GM12878 (cell line): ENCODE results near the gene TRPM3. TPM values are rescaled to one million over a fixed set of nuclear protein-coding genes. Genes with fewer than 3 reads are reported as not detected.

Source experiments
- ATAC-seq: fragments of 200-7000 bp; cut with Tn5 transposase; 3 replicates; pipeline ENCODE4 v1.9.1; 2020; ENCODE audit warnings: mild to moderate bottlenecking, moderate library complexity
- BruUV-seq: library from RNA; stranded (reverse); fragments of 400-500 nt; replicated peaks from 2 replicates; lab custom pipeline; 2021; lab: Mats Ljungman, UMichigan
- CTCF ChIA-PET: fragments of 300-600 bp; sonication (Branson Sonifier 250); formaldehyde crosslinking; extraction: SDS; loops from one replicate; lab custom pipeline; 2021; ENCODE audit warnings: inconsistent platforms; lab: Yijun Ruan, JAX
- POLR2A ChIA-PET: fragments of 350-600 bp; formaldehyde crosslinking; extraction: SDS; loops from one replicate; lab custom pipeline; 2021; ENCODE audit warnings: inconsistent platforms; lab: Charles Lee
- RAD21 ChIA-PET: fragments of 300-600 bp; sonication (Branson Sonifier 250); formaldehyde crosslinking; loops from one replicate; lab custom pipeline; 2023; ENCODE audit warnings: antibody characterized with exemption; ENCODE audit not compliant: unreplicated experiment; lab: Charles Lee
- SMC1A ChIA-PET: fragments of 300-600 bp; sonication (Branson Sonifier 250); formaldehyde crosslinking; loops from one replicate; lab custom pipeline; 2023; ENCODE audit not compliant: unreplicated experiment, uncharacterized antibody; lab: Charles Lee
- DNase-seq: peaks from one replicate; pipeline ENCODE4 v3.0.0-alpha.2; 2011; ENCODE audit warnings: low read depth, low spot score
- FAIRE-seq: peaks from 3 replicates; lab custom pipeline; 2011; peaks lifted over from hg19 to GRCh38; lab: Jason Lieb, UNC
- H2AFZ ChIP-seq: 2 replicates; pipeline ENCODE4 v1.6.0; 2011; ENCODE audit warnings: low read depth, low read length, control low read depth; ENCODE audit not compliant: control insufficient read depth
- H3K27ac ChIP-seq: 2 replicates; pipeline ENCODE4 v1.5.1; 2011; ENCODE audit warnings: control low read depth; ENCODE audit not compliant: control insufficient read depth, insufficient read depth
- H3K27me3 ChIP-seq, 2 experiments: replicated peaks in 1 of 2; 2 replicates each; pipeline versions ENCODE4 v1.6.0 to v1.6.1; 2011; ENCODE audit warnings: low read length in 1 of 2; ENCODE audit not compliant: control insufficient read depth in 2 of 2, insufficient read depth in 2 of 2
- H3K36me3 ChIP-seq, 2 experiments: 2 replicates each; pipeline ENCODE4 v1.5.1; 2011; ENCODE audit warnings: low read length in 1 of 2; ENCODE audit not compliant: control insufficient read depth in 2 of 2, insufficient read depth in 2 of 2
- H3K4me1 ChIP-seq: 2 replicates; pipeline ENCODE4 v1.6.1; 2011; ENCODE audit warnings: mild to moderate bottlenecking, low read length, moderate library complexity, mixed read lengths; ENCODE audit not compliant: control insufficient read depth, insufficient read depth
- H3K4me2 ChIP-seq: 2 replicates; pipeline ENCODE4 v1.6.0; 2011; ENCODE audit warnings: control low read depth; ENCODE audit not compliant: control insufficient read depth, insufficient read depth
- H3K4me3 ChIP-seq: fragments of 200-600 bp; sonication (generic); 2 replicates; pipeline ENCODE4 v1.5.1; 2016
- H3K79me2 ChIP-seq: 2 replicates; pipeline ENCODE4 v1.6.0; 2011; ENCODE audit warnings: low read length; ENCODE audit not compliant: control insufficient read depth, insufficient read depth
- H3K9ac ChIP-seq: 2 replicates; pipeline ENCODE4 v1.8.0; 2011; ENCODE audit warnings: low read length, control low read depth, mixed read lengths; ENCODE audit not compliant: control insufficient read depth, insufficient read depth
- H3K9me3 ChIP-seq: replicated peaks from 3 replicates; pipeline ENCODE4 v1.5.1; 2011; ENCODE audit warnings: mild to moderate bottlenecking, low read length; ENCODE audit not compliant: control insufficient read depth, insufficient read depth
- H4K20me1 ChIP-seq: 2 replicates; pipeline ENCODE4 v1.6.0; 2011; ENCODE audit not compliant: control insufficient read depth, insufficient read depth
- BCL11A ChIP-seq: IDR thresholded peaks from 2 replicates; pipeline ENCODE4 v1.6.1; 2011; ENCODE audit warnings: low read depth, low read length
- BRCA1 ChIP-seq: IDR thresholded peaks from 2 replicates; pipeline ENCODE4 v1.6.1; 2011; ENCODE audit warnings: low read depth, low read length, improper control_type of control experiment
- CHD4 ChIP-seq: fragments of 200-600 bp; sonication (generic); IDR thresholded peaks from 2 replicates; pipeline ENCODE4 v1.6.1; 2016; ENCODE audit warnings: mild to moderate bottlenecking
- CREB1 ChIP-seq: IDR thresholded peaks from 2 replicates; pipeline ENCODE4 v1.6.1; 2012; ENCODE audit warnings: low read depth, mild to moderate bottlenecking, inconsistent platforms
- E2F8 ChIP-seq: fragments of 450-650 bp; IDR thresholded peaks from 2 replicates; pipeline ENCODE4 v1.6.1; 2018; ENCODE audit warnings: mild to moderate bottlenecking, low read depth, moderate library complexity; ENCODE audit not compliant: partially characterized antibody
- ESRRA ChIP-seq: IDR thresholded peaks from 2 replicates; pipeline ENCODE4 v1.6.1; 2012; ENCODE audit warnings: mild to moderate bottlenecking, low read length, improper control_type of control experiment
- HDAC2 ChIP-seq: fragments of 200-600 bp; sonication (generic); IDR thresholded peaks from 2 replicates; pipeline ENCODE4 v1.6.1; 2017
- KLF5 ChIP-seq: fragments of 450-650 bp; IDR thresholded peaks from 2 replicates; pipeline ENCODE4 v1.6.1; 2014; ENCODE audit warnings: mild to moderate bottlenecking; ENCODE audit not compliant: partially characterized antibody
- MEF2B ChIP-seq: fragments of 450-650 bp; IDR thresholded peaks from 2 replicates; pipeline ENCODE4 v1.6.1; 2018; ENCODE audit warnings: mild to moderate bottlenecking, moderate library complexity; ENCODE audit not compliant: partially characterized antibody, poor library complexity, severe bottlenecking
- PAX8 ChIP-seq: fragments of 450-650 bp; IDR thresholded peaks from 2 replicates; pipeline ENCODE4 v1.6.1; 2017; ENCODE audit warnings: mild to moderate bottlenecking, moderate library complexity
- PML ChIP-seq: IDR thresholded peaks from 2 replicates; pipeline ENCODE4 v1.6.1; 2012; ENCODE audit warnings: low read length, inconsistent platforms
- POLR2AphosphoS2 ChIP-seq: IDR thresholded peaks from 2 replicates; pipeline ENCODE4 v1.6.1; 2011; ENCODE audit warnings: low read depth, mild to moderate bottlenecking, low read length, improper control_type of control experiment, moderate library complexity
- SIX5 ChIP-seq: IDR thresholded peaks from 2 replicates; pipeline ENCODE4 v1.6.1; 2011; ENCODE audit warnings: mild to moderate bottlenecking, low read depth, low read length, moderate library complexity; ENCODE audit not compliant: severe bottlenecking
- SMC3 ChIP-seq: IDR thresholded peaks from 2 replicates; pipeline ENCODE4 v1.6.1; 2011; ENCODE audit warnings: low read length, improper control_type of control experiment, borderline replicate concordance
- STAT3 ChIP-seq: IDR thresholded peaks from 2 replicates; pipeline ENCODE4 v1.6.1; 2011; ENCODE audit warnings: low read depth, low read length, improper control_type of control experiment
- TBL1XR1 ChIP-seq: IDR thresholded peaks from 2 replicates; pipeline ENCODE4 v1.6.1; 2012; ENCODE audit warnings: low read depth, low read length, improper control_type of control experiment
- ZNF384 ChIP-seq: IDR thresholded peaks from 2 replicates; pipeline ENCODE4 v1.6.1; 2012; ENCODE audit warnings: low read depth, mild to moderate bottlenecking, low read length, improper control_type of control experiment, borderline replicate concordance
- WGBS: methylation state at CpG from one replicate; pipeline ENCODE4 v1.1.6; 2016; ENCODE audit warnings: low lambda C conversion rate; ENCODE audit not compliant: insufficient replicate concordance, insufficient coverage; ENCODE audit errors: missing lambda C conversion rate; 5-methylcytosine and 5-hydroxymethylcytosine counted together
- in situ Hi-C: fragments of 300-500 bp; cut with MboI; formaldehyde crosslinking; loops from 9 replicates; pipeline ENCODE4 v1.14.3; 2018; ENCODE audit warnings: mixed read lengths
- intact Hi-C: fragments of 100-400 bp; cut with micrococcal nuclease; formaldehyde crosslinking; loops from one replicate; pipeline ENCODE4 v1.14.2; 2022; ENCODE audit not compliant: unreplicated experiment
- polyA plus RNA-seq, 11 experiments: library from polyadenylated mRNA; depleted of rRNA in 4 of 11; unstranded in 6 of 11; stranded (reverse) in 5 of 11; fragments of >200 nt; fragmentation: Nextera tagmentation in 4 of 11; fragmentation: Illumina TruSeq in 1 of 11; extraction: Ambion mirVana in 4 of 11; extraction: Trizol in 1 of 11; gene quantifications; 1 replicate in 1 of 11; 2 replicates in 10 of 11; pipeline versions ENCODE4 v1.2.1 to v1.2.3, GENCODE V29; 2011 to 2016; ENCODE audit warnings: inconsistent platforms in 2 of 11, missing spikeins in 2 of 11, low read depth in 1 of 11
- total RNA-seq, 4 experiments: library from RNA; depleted of rRNA in 3 of 4; stranded (reverse); fragments of >200 nt in 3 of 4; fragmentation: Illumina TruSeq in 1 of 4; extraction: Trizol in 1 of 4; gene quantifications; 2 replicates each; pipeline versions ENCODE4 v1.2.1 to v1.2.3, GENCODE V29; 2013 to 2021
- TF ChIP-seq, protein P1 (sequence below): fragments of 450-650 bp; IDR thresholded peaks from 2 replicates; pipeline ENCODE4 v1.6.1; 2017; ENCODE audit warnings: mild to moderate bottlenecking, moderate library complexity
- TF ChIP-seq, protein P2 (sequence below): fragments of 450-650 bp; IDR thresholded peaks from 2 replicates; pipeline ENCODE4 v1.6.1; 2017; ENCODE audit warnings: mild to moderate bottlenecking, low read depth, inconsistent platforms; ENCODE audit not compliant: poor library complexity, severe bottlenecking

The TRPM3 gene
- total and polyA plus RNA-seq, 10 of the 15 experiments (the other 5 are each of a cell fraction or from before 2014, with no cell fraction given): not detected

DNA sequence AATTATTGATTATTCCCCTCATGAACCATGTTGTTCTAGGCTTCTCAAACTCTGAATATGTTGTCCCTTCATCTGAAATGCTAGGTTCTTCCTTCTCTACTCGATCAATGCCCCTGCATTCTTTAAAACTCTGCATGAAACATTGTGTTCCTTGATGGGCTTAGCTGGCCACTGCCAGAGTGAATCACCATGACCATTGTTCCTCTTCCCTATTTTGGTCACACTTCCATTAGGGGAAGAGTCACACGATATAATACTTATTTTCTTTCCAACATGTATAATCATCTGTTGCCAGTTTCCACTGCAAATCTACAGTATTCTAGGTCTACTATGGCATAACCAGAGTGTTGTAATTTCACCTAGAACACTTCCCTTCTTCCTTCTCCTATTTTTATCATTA, 247.9 kb downstream of the TRPM3 start:
- RAD21 ChIA-PET: no interaction called here
- Histone ChIP-seq H3K79me2 (no peaks in the 10 kb centered on the region), H3K4me1 (no peaks in the 10 kb centered on the region), H3K9me3 (no peaks in the 10 kb centered on the region)
- TF ChIP-seq MEF2B (no peak), POLR2AphosphoS2 (no peak), PAX8 (no peak), SIX5 (no peak), ZNF384 (no peak), TBL1XR1 (no peak), PML (no peak), CHD4 (no peak), ESRRA (no peak), CREB1 (no peak), HDAC2 (no peak), SMC3 (no peak), KLF5 (no peak), STAT3 (no peak), BCL11A (no peak), E2F8 (no peak), BRCA1 (no peak)
- TF ChIP-seq, protein P1, sequence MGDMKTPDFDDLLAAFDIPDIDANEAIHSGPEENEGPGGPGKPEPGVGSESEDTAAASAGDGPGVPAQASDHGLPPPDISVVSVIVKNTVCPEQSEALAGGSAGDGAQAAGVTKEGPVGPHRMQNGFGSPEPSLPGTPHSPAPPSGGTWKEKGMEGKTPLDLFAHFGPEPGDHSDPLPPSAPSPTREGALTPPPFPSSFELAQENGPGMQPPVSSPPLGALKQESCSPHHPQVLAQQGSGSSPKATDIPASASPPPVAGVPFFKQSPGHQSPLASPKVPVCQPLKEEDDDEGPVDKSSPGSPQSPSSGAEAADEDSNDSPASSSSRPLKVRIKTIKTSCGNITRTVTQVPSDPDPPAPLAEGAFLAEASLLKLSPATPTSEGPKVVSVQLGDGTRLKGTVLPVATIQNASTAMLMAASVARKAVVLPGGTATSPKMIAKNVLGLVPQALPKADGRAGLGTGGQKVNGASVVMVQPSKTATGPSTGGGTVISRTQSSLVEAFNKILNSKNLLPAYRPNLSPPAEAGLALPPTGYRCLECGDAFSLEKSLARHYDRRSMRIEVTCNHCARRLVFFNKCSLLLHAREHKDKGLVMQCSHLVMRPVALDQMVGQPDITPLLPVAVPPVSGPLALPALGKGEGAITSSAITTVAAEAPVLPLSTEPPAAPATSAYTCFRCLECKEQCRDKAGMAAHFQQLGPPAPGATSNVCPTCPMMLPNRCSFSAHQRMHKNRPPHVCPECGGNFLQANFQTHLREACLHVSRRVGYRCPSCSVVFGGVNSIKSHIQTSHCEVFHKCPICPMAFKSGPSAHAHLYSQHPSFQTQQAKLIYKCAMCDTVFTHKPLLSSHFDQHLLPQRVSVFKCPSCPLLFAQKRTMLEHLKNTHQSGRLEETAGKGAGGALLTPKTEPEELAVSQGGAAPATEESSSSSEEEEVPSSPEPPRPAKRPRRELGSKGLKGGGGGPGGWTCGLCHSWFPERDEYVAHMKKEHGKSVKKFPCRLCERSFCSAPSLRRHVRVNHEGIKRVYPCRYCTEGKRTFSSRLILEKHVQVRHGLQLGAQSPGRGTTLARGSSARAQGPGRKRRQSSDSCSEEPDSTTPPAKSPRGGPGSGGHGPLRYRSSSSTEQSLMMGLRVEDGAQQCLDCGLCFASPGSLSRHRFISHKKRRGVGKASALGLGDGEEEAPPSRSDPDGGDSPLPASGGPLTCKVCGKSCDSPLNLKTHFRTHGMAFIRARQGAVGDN: no peak
- TF ChIP-seq, protein P2, sequence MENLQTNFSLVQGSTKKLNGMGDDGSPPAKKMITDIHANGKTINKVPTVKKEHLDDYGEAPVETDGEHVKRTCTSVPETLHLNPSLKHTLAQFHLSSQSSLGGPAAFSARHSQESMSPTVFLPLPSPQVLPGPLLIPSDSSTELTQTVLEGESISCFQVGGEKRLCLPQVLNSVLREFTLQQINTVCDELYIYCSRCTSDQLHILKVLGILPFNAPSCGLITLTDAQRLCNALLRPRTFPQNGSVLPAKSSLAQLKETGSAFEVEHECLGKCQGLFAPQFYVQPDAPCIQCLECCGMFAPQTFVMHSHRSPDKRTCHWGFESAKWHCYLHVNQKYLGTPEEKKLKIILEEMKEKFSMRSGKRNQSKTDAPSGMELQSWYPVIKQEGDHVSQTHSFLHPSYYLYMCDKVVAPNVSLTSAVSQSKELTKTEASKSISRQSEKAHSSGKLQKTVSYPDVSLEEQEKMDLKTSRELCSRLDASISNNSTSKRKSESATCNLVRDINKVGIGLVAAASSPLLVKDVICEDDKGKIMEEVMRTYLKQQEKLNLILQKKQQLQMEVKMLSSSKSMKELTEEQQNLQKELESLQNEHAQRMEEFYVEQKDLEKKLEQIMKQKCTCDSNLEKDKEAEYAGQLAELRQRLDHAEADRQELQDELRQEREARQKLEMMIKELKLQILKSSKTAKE: no peak
- TF ChIP-seq, all 136 proteins: peak for 0
- Histone ChIP-seq H4K20me1 (no peaks in the 10 kb centered on the region), H2AFZ (no peak overlapping the region), H3K4me3 (no peak overlapping the region), H3K27ac (no peak overlapping the region), H3K9ac (no peak overlapping the region), H3K4me2 (no peak overlapping the region), H3K36me3 (no peaks in the 10 kb centered on the region), H3K27me3 (no peaks in the 10 kb centered on the region; a peak in 1 of 4 replicates)
- POLR2A ChIA-PET: no interaction called here
- CTCF ChIA-PET: no interaction called here
- DNase-seq (no peak), FAIRE-seq (no peak), ATAC-seq (no peak)
- in situ Hi-C loops (no loop called here), intact Hi-C loops (no loop called here)
- WGBS: 7% methylated on average over 2 of the region's 2 CpGs
- BruUV-seq: no TSS peak
- SMC1A ChIA-PET: no interaction called here
